ENCODE results near the gene RAB40C. TPM values are rescaled to one million over a fixed set of nuclear protein-coding genes. Genes with fewer than 3 reads are reported as not detected.

Gene RAB40C
- total and polyA plus RNA-seq, 2 donors from 2014 or later: 18.1 to 24.0 TPM

GRCh38 chr16:610513-611381, 20.9 kb downstream of the RAB40C start:
- TF ChIP-seq CTCF (IDR thresholded peaks at IDR 0.05; ENCODE audit: borderline replicate concordance, extremely low read depth, insufficient read depth): peak; percentile 75
- no peak overlapping the region for H3K4me3 ChIP-seq (ENCODE audit: low read length in 3 of 3)
- no peaks in the 10 kb centered on the region for H3K9me3 ChIP-seq (ENCODE audit: control insufficient read depth in 2 of 3, insufficient read depth in 1 of 3, low read length in 3 of 3)
- H3K27ac ChIP-seq (ENCODE audit: low read depth in 2 of 2, low read length in 2 of 2): peak overlapping the region in 1 of 2 donors; percentile 14
- H3K4me1 ChIP-seq (ENCODE audit: control insufficient read depth in 2 of 3, insufficient read depth in 2 of 3, low read depth in 1 of 3, low read length in 3 of 3): peaks cover 0 to 5% (median 0%) of the 10 kb centered on the region in 3 donors
- DNase-seq (peak in 3 of 5 donors; percentile 60 to 86 (median 61)), FAIRE-seq (no peak)
- no peaks in the 10 kb centered on the region for H3K27me3 ChIP-seq (ENCODE audit: control insufficient read depth, insufficient read depth, low read length)
- intact Hi-C loops (cut with DNase I): no loop called here
- peaks cover 0 to 5% (median 4%) of the 10 kb centered on the region in 3 donors for H3K36me3 ChIP-seq (ENCODE audit: control insufficient read depth in 2 of 3, insufficient read depth in 3 of 3, low read length in 3 of 3)
- no peak overlapping the region for H3K9ac ChIP-seq (ENCODE audit: low read length in 3 of 3)

- peaks cover 0 to 5% (median 4%) of the 10 kb centered on the region in 3 donors for H3K36me3 ChIP-seq (ENCODE audit: control insufficient read depth in 2 of 3, insufficient read depth in 3 of 3, low read length in 3 of 3)
- intact Hi-C loops (cut with DNase I): no loop called here
- H3K27me3 ChIP-seq (ENCODE audit: control insufficient read depth, insufficient read depth, low read length): no peaks in the 10 kb centered on the region
- FAIRE-seq (no peak), DNase-seq (peak in 2 of 5 donors; percentile 41 to 46)
- H3K4me3 ChIP-seq (ENCODE audit: low read length in 3 of 3): no peak overlapping the region
- H3K4me1 ChIP-seq (ENCODE audit: control insufficient read depth in 2 of 3, insufficient read depth in 2 of 3, low read depth in 1 of 3, low read length in 3 of 3): peaks cover 0 to 3% (median 0%) of the 10 kb centered on the region in 3 donors
- no peak overlapping the region for H3K27ac ChIP-seq (ENCODE audit: low read depth in 2 of 2, low read length in 2 of 2)
- TF ChIP-seq CTCF (IDR thresholded peaks at IDR 0.05; ENCODE audit: borderline replicate concordance, extremely low read depth, insufficient read depth): no peak
- H3K9ac ChIP-seq (ENCODE audit: low read length in 3 of 3): no peak overlapping the region
- H3K9me3 ChIP-seq (ENCODE audit: control insufficient read depth in 2 of 3, insufficient read depth in 1 of 3, low read length in 3 of 3): no peaks in the 10 kb centered on the region
Observed at GRCh38 chr16:615122-615521, 25.3 kb downstream of the RAB40C start.

GRCh38 chr16:616733-617586, 27.1 kb downstream of the RAB40C start:
- H3K36me3 ChIP-seq (ENCODE audit: control insufficient read depth in 2 of 3, insufficient read depth in 3 of 3, low read length in 3 of 3): peaks cover 0 to 5% (median 4%) of the 10 kb centered on the region in 3 donors
- no peak overlapping the region for H3K4me3 ChIP-seq (ENCODE audit: low read length in 3 of 3)
- H3K27ac ChIP-seq (ENCODE audit: low read depth in 2 of 2, low read length in 2 of 2): no peak overlapping the region
- H3K27me3 ChIP-seq (ENCODE audit: control insufficient read depth, insufficient read depth, low read length): no peaks in the 10 kb centered on the region
- H3K9ac ChIP-seq (ENCODE audit: low read length in 3 of 3): no peak overlapping the region
- peak in 1 of 5 donors; percentile 26 for DNase-seq
- no peaks in the 10 kb centered on the region for H3K4me1 ChIP-seq (ENCODE audit: control insufficient read depth in 2 of 3, insufficient read depth in 2 of 3, low read depth in 1 of 3, low read length in 3 of 3)
- H3K9me3 ChIP-seq (ENCODE audit: control insufficient read depth in 2 of 3, insufficient read depth in 1 of 3, low read length in 3 of 3): no peaks in the 10 kb centered on the region
- no peak for FAIRE-seq
- no peak for TF ChIP-seq CTCF (IDR thresholded peaks at IDR 0.05; ENCODE audit: borderline replicate concordance, extremely low read depth, insufficient read depth)
- intact Hi-C loops (cut with DNase I): no loop called here

Measured in kidney (tissue), 14 donors.